ENCODE measurements around the gene PRR5L. TPM values are rescaled to one million over a fixed set of nuclear protein-coding genes. Genes with fewer than 3 reads are reported as not detected.
"Not testable (repeated sequence)": the region's sequence is repeated elsewhere in the genome, so short reads cannot be mapped to it uniquely, and the experiment has no call there.

The PRR5L gene
- polyA plus RNA-seq, 4 donors = 5.6 to 62.2 (median 10.4) TPM

GRCh38 chr11:36471577-36471976, 175.5 kb downstream of the PRR5L start:
- no peaks in the 10 kb centered on the region for H3K27me3 ChIP-seq (ENCODE audit: control insufficient read depth in 3 of 3, insufficient read depth in 3 of 3, low read length in 3 of 3)
- no peak for DNase-seq
- no peaks in the 10 kb centered on the region for H3K4me1 ChIP-seq (ENCODE audit: control insufficient read depth in 3 of 3, insufficient read depth in 2 of 3, low read depth in 1 of 3, low read length in 2 of 3)
- peaks cover 0 to 16% (median 2%) of the 10 kb centered on the region in 3 donors for H3K36me3 ChIP-seq (ENCODE audit: control insufficient read depth in 3 of 3, insufficient read depth in 2 of 3, low read depth in 1 of 3, low read length in 3 of 3)
- H3K27ac ChIP-seq (ENCODE audit: low read depth in 1 of 3, low read length in 2 of 3) = no peak overlapping the region
- FAIRE-seq = no peak
- no peak overlapping the region for H3K4me3 ChIP-seq (ENCODE audit: low read depth in 1 of 3, low read length in 3 of 3)
- 74 to 89% (median 88%) methylated on average over 1 of the region's 1 CpG for WGBS, 3 donors
- H3K9me3 ChIP-seq (ENCODE audit: control insufficient read depth in 2 of 2, insufficient read depth in 1 of 2, low read depth in 1 of 2, low read length in 1 of 2) = no peaks in the 10 kb centered on the region

- no peak overlapping the region for H3K4me3 ChIP-seq (ENCODE audit: low read depth in 1 of 3, low read length in 3 of 3)
- WGBS, 3 donors = 65 to 79% (median 68%) methylated on average over 1 of the region's 1 CpG
- FAIRE-seq = no peak
- DNase-seq = no peak
- H3K9me3 ChIP-seq (ENCODE audit: control insufficient read depth in 2 of 2, insufficient read depth in 1 of 2, low read depth in 1 of 2, low read length in 1 of 2) = no peaks in the 10 kb centered on the region
- H3K4me1 ChIP-seq (ENCODE audit: control insufficient read depth in 3 of 3, insufficient read depth in 2 of 3, low read depth in 1 of 3, low read length in 2 of 3) = no peaks in the 10 kb centered on the region
- no peak overlapping the region for H3K27ac ChIP-seq (ENCODE audit: low read depth in 1 of 3, low read length in 2 of 3)
- H3K27me3 ChIP-seq (ENCODE audit: control insufficient read depth in 3 of 3, insufficient read depth in 3 of 3, low read length in 3 of 3) = no peaks in the 10 kb centered on the region
- peaks cover 0 to 3% (median 2%) of the 10 kb centered on the region in 3 donors for H3K36me3 ChIP-seq (ENCODE audit: control insufficient read depth in 3 of 3, insufficient read depth in 2 of 3, low read depth in 1 of 3, low read length in 3 of 3)
These were observed 179.1 kb downstream of the PRR5L start for GRCh38 chr11:36475192-36475591.

- H3K4me1 ChIP-seq (ENCODE audit: control insufficient read depth in 3 of 3, insufficient read depth in 2 of 3, low read depth in 1 of 3, low read length in 2 of 3) = no peaks in the 10 kb centered on the region
- DNase-seq = peak; percentile 58 to 71
- WGBS, 3 donors = 16 to 26% (median 22%) methylated on average over 2 of the region's 2 CpGs
These were observed 182.7 kb downstream of the PRR5L start for GRCh38 chr11:36478700-36479329.

GRCh38 chr11:36480833-36481232, 184.7 kb downstream of the PRR5L start:
- no peak for FAIRE-seq
- no peaks in the 10 kb centered on the region for H3K27me3 ChIP-seq (ENCODE audit: control insufficient read depth in 3 of 3, insufficient read depth in 3 of 3, low read length in 3 of 3)
- H3K27ac ChIP-seq (ENCODE audit: low read depth in 1 of 3, low read length in 2 of 3) = no peak overlapping the region

More at GRCh38 chr11:36478700-36479329, 182.7 kb downstream of the PRR5L start:
- FAIRE-seq = no peak
- Histone ChIP-seq H3K27ac (ENCODE audit: low read depth in 1 of 3, low read length in 2 of 3) (no peak overlapping the region), H3K36me3 (ENCODE audit: control insufficient read depth in 3 of 3, insufficient read depth in 2 of 3, low read depth in 1 of 3, low read length in 3 of 3) (peaks cover 0 to 6% (median 2%) of the 10 kb centered on the region in 3 donors), H3K9me3 (ENCODE audit: control insufficient read depth in 2 of 2, insufficient read depth in 1 of 2, low read depth in 1 of 2, low read length in 1 of 2) (no peaks in the 10 kb centered on the region), H3K4me3 (ENCODE audit: low read depth in 1 of 3, low read length in 3 of 3) (no peak overlapping the region), H3K27me3 (ENCODE audit: control insufficient read depth in 3 of 3, insufficient read depth in 3 of 3, low read length in 3 of 3) (no peaks in the 10 kb centered on the region)

GRCh38 chr11:36483042-36483441, 187.0 kb downstream of the PRR5L start:
- not testable (repeated sequence) for H3K4me1 ChIP-seq (ENCODE audit: control insufficient read depth in 3 of 3, insufficient read depth in 2 of 3, low read depth in 1 of 3, low read length in 2 of 3); H3K27me3 ChIP-seq (ENCODE audit: control insufficient read depth in 3 of 3, insufficient read depth in 3 of 3, low read length in 3 of 3); H3K4me3 ChIP-seq (ENCODE audit: low read depth in 1 of 3, low read length in 3 of 3); H3K9me3 ChIP-seq (ENCODE audit: control insufficient read depth in 2 of 2, insufficient read depth in 1 of 2, low read depth in 1 of 2, low read length in 1 of 2); DNase-seq; H3K27ac ChIP-seq (ENCODE audit: low read depth in 1 of 3, low read length in 2 of 3); FAIRE-seq
- 83 to 93% (median 93%) methylated on average over 3 of the region's 4 CpGs for WGBS, 3 donors
- H3K36me3 ChIP-seq (ENCODE audit: control insufficient read depth in 3 of 3, insufficient read depth in 2 of 3, low read depth in 1 of 3, low read length in 3 of 3) = peaks cover 0 to 21% (median 7%) of the 10 kb centered on the region in 3 donors

More at GRCh38 chr11:36480833-36481232, 184.7 kb downstream of the PRR5L start:
- H3K36me3 ChIP-seq (ENCODE audit: control insufficient read depth in 3 of 3, insufficient read depth in 2 of 3, low read depth in 1 of 3, low read length in 3 of 3) = peaks cover 0 to 12% (median 7%) of the 10 kb centered on the region in 3 donors
- DNase-seq = no peak
- no peak overlapping the region for H3K4me3 ChIP-seq (ENCODE audit: low read depth in 1 of 3, low read length in 3 of 3)
- no peaks in the 10 kb centered on the region for H3K9me3 ChIP-seq (ENCODE audit: control insufficient read depth in 2 of 2, insufficient read depth in 1 of 2, low read depth in 1 of 2, low read length in 1 of 2)
- no peaks in the 10 kb centered on the region for H3K4me1 ChIP-seq (ENCODE audit: control insufficient read depth in 3 of 3, insufficient read depth in 2 of 3, low read depth in 1 of 3, low read length in 2 of 3)

GRCh38 chr11:36485298-36486002, 189.4 kb downstream of the PRR5L start:
- FAIRE-seq = no peak

GRCh38 chr11:36487619-36488018, 191.5 kb downstream of the PRR5L start:
- no peak for FAIRE-seq
- 72 to 91% (median 81%) methylated on average over 4 of the region's 4 CpGs for WGBS, 3 donors
- H3K4me1 ChIP-seq (ENCODE audit: control insufficient read depth in 3 of 3, insufficient read depth in 2 of 3, low read depth in 1 of 3, low read length in 2 of 3) = peaks cover 0 to 4% (median 0%) of the 10 kb centered on the region in 3 donors
- H3K27me3 ChIP-seq (ENCODE audit: control insufficient read depth in 3 of 3, insufficient read depth in 3 of 3, low read length in 3 of 3) = no peaks in the 10 kb centered on the region
- H3K27ac ChIP-seq (ENCODE audit: low read depth in 1 of 3, low read length in 2 of 3) = no peak overlapping the region
- DNase-seq = no peak
- peaks cover 19 to 35% (median 24%) of the 10 kb centered on the region in 3 donors for H3K36me3 ChIP-seq (ENCODE audit: control insufficient read depth in 3 of 3, insufficient read depth in 2 of 3, low read depth in 1 of 3, low read length in 3 of 3)
- H3K4me3 ChIP-seq (ENCODE audit: low read depth in 1 of 3, low read length in 3 of 3) = no peak overlapping the region
- H3K9me3 ChIP-seq (ENCODE audit: control insufficient read depth in 2 of 2, insufficient read depth in 1 of 2, low read depth in 1 of 2, low read length in 1 of 2) = no peaks in the 10 kb centered on the region

More at GRCh38 chr11:36485298-36486002, 189.4 kb downstream of the PRR5L start:
- Histone ChIP-seq H3K36me3 (ENCODE audit: control insufficient read depth in 3 of 3, insufficient read depth in 2 of 3, low read depth in 1 of 3, low read length in 3 of 3) (peaks cover 13 to 35% (median 16%) of the 10 kb centered on the region in 3 donors), H3K27ac (ENCODE audit: low read depth in 1 of 3, low read length in 2 of 3) (no peak overlapping the region), H3K27me3 (ENCODE audit: control insufficient read depth in 3 of 3, insufficient read depth in 3 of 3, low read length in 3 of 3) (no peaks in the 10 kb centered on the region), H3K4me1 (ENCODE audit: control insufficient read depth in 3 of 3, insufficient read depth in 2 of 3, low read depth in 1 of 3, low read length in 2 of 3) (peaks cover 0 to 4% (median 0%) of the 10 kb centered on the region in 3 donors), H3K9me3 (ENCODE audit: control insufficient read depth in 2 of 2, insufficient read depth in 1 of 2, low read depth in 1 of 2, low read length in 1 of 2) (no peaks in the 10 kb centered on the region), H3K4me3 (ENCODE audit: low read depth in 1 of 3, low read length in 3 of 3) (no peak overlapping the region)
- DNase-seq = no peak
- WGBS, 3 donors = 83 to 91% (median 88%) methylated on average over 6 of the region's 6 CpGs

GRCh38 chr11:36488096-36488495, 192.0 kb downstream of the PRR5L start:
- Histone ChIP-seq H3K27ac (ENCODE audit: low read depth in 1 of 3, low read length in 2 of 3) (peak overlapping the region in 1 of 3 donors; percentile 26), H3K9me3 (ENCODE audit: control insufficient read depth in 2 of 2, insufficient read depth in 1 of 2, low read depth in 1 of 2, low read length in 1 of 2) (no peaks in the 10 kb centered on the region), H3K36me3 (ENCODE audit: control insufficient read depth in 3 of 3, insufficient read depth in 2 of 3, low read depth in 1 of 3, low read length in 3 of 3) (peaks cover 19 to 34% (median 24%) of the 10 kb centered on the region in 3 donors), H3K27me3 (ENCODE audit: control insufficient read depth in 3 of 3, insufficient read depth in 3 of 3, low read length in 3 of 3) (no peaks in the 10 kb centered on the region), H3K4me3 (ENCODE audit: low read depth in 1 of 3, low read length in 3 of 3) (no peak overlapping the region), H3K4me1 (ENCODE audit: control insufficient read depth in 3 of 3, insufficient read depth in 2 of 3, low read depth in 1 of 3, low read length in 2 of 3) (peaks cover 0 to 4% (median 0%) of the 10 kb centered on the region in 3 donors)
- DNase-seq = no peak
- 62 to 87% (median 65%) methylated on average over 5 of the region's 5 CpGs for WGBS, 3 donors
- no peak for FAIRE-seq
